DND-41 (cell line): ENCODE data around the gene LRP8.

ENCODE experiments used
- ATAC-seq: fragments of 200-7000 bp; cut with Tn5 transposase; 3 replicates; pipeline ENCODE4 v1.9.1; 2021; ENCODE audit warnings: low read depth; ENCODE audit not compliant: insufficient read depth
- DNase-seq: peaks from one replicate; pipeline ENCODE4 v3.0.0-alpha.2; 2020
- H2AFZ ChIP-seq: 2 replicates; pipeline ENCODE4 v1.6.0; 2012; ENCODE audit warnings: low read depth, low read length
- H3K27ac ChIP-seq: 2 replicates; pipeline ENCODE4 v1.5.1; 2012; ENCODE audit warnings: low read length, inconsistent platforms
- H3K27me3 ChIP-seq: fragments of 200-600 bp; sonication (generic); 2 replicates; pipeline ENCODE4 v1.6.0; 2012; ENCODE audit warnings: low read length, mild to moderate bottlenecking, inconsistent platforms; ENCODE audit not compliant: insufficient read depth, poor library complexity
- H3K36me3 ChIP-seq: 2 replicates; pipeline ENCODE4 v1.5.1; 2012; ENCODE audit warnings: low read length, inconsistent platforms; ENCODE audit not compliant: insufficient read depth
- H3K4me1 ChIP-seq: 2 replicates; pipeline ENCODE4 v1.5.1; 2012; ENCODE audit warnings: mild to moderate bottlenecking, low read length; ENCODE audit not compliant: insufficient read depth
- H3K4me2 ChIP-seq: 2 replicates; pipeline ENCODE4 v1.6.0; 2012; ENCODE audit warnings: mild to moderate bottlenecking, moderate library complexity, low read length, inconsistent platforms; ENCODE audit not compliant: insufficient read depth
- H3K4me3 ChIP-seq, 2 experiments: fragments of 200-600 bp in 1 of 2; shearing (Covaris generic) in 1 of 2; 2 replicates each; pipeline ENCODE4 v1.5.1; 2012 to 2016; ENCODE audit warnings: inconsistent platforms in 2 of 2, low read length in 2 of 2, mild to moderate bottlenecking in 2 of 2, low read depth in 1 of 2, moderate library complexity in 1 of 2
- H3K79me2 ChIP-seq: 2 replicates; pipeline ENCODE4 v1.6.0; 2012; ENCODE audit warnings: low read length, inconsistent platforms; ENCODE audit not compliant: insufficient read depth
- H3K9ac ChIP-seq: 2 replicates; pipeline ENCODE4 v1.6.0; 2012; ENCODE audit warnings: low read depth, mild to moderate bottlenecking, inconsistent platforms, low read length, moderate library complexity
- H3K9me3 ChIP-seq: 2 replicates; pipeline ENCODE4 v1.5.1; 2012; ENCODE audit warnings: low read length, moderate library complexity, mild to moderate bottlenecking, inconsistent platforms; ENCODE audit not compliant: insufficient read depth, severe bottlenecking
- H4K20me1 ChIP-seq: 2 replicates; pipeline ENCODE4 v1.6.0; 2012; ENCODE audit warnings: low read length; ENCODE audit not compliant: insufficient read depth
- EZH2 ChIP-seq: IDR thresholded peaks from 3 replicates; pipeline ENCODE4 v1.6.1; 2012; ENCODE audit warnings: borderline replicate concordance, low read depth, mild to moderate bottlenecking, moderate library complexity, low read length, inconsistent platforms; ENCODE audit not compliant: severe bottlenecking
- TF ChIP-seq, protein P1 (sequence below): IDR thresholded peaks from 2 replicates; pipeline ENCODE4 v1.5.1; 2012; ENCODE audit warnings: borderline replicate concordance, low read length, moderate library complexity, mild to moderate bottlenecking; ENCODE audit not compliant: poor library complexity, severe bottlenecking; ENCODE audit errors: extremely low read depth

LRP8 gene

DNA sequence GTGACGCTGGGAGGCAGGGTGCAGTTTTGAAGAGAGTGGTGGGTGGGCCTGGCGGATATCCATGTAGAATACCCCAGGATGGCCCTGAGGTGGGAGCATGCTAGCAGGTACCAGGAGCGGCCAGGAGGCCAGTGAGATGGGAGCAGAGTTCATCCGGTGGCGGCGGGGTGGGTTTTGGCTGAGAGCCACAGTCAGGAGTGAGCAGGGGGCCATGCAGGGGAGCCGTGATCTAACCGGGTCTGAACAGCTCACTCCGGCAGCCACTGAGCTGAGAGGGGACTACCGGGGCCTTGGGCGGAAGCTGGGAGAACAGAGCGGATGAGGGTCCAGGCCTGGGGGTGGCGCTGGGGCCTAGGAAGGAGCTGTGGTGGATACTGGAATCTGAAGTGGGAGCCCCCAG lies 47.6 kb upstream of the LRP8 start:
- H3K4me3 ChIP-seq = no peak overlapping the region
- no peak overlapping the region for H2AFZ ChIP-seq
- TF ChIP-seq, protein P1, sequence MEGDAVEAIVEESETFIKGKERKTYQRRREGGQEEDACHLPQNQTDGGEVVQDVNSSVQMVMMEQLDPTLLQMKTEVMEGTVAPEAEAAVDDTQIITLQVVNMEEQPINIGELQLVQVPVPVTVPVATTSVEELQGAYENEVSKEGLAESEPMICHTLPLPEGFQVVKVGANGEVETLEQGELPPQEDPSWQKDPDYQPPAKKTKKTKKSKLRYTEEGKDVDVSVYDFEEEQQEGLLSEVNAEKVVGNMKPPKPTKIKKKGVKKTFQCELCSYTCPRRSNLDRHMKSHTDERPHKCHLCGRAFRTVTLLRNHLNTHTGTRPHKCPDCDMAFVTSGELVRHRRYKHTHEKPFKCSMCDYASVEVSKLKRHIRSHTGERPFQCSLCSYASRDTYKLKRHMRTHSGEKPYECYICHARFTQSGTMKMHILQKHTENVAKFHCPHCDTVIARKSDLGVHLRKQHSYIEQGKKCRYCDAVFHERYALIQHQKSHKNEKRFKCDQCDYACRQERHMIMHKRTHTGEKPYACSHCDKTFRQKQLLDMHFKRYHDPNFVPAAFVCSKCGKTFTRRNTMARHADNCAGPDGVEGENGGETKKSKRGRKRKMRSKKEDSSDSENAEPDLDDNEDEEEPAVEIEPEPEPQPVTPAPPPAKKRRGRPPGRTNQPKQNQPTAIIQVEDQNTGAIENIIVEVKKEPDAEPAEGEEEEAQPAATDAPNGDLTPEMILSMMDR = no peak
- no peak for TF ChIP-seq EZH2
- DNase-seq (no peak), ATAC-seq (no peak)
- H3K4me1 ChIP-seq = no peaks in the 10 kb centered on the region
- no peaks in the 10 kb centered on the region for H3K9me3 ChIP-seq
- no peak overlapping the region for H3K4me2 ChIP-seq
- no peaks in the 10 kb centered on the region for H3K36me3 ChIP-seq
- no peak overlapping the region for H3K27ac ChIP-seq
- no peak overlapping the region for H3K9ac ChIP-seq
- no peaks in the 10 kb centered on the region for H3K79me2 ChIP-seq
- H3K27me3 ChIP-seq = peaks cover 4% of the 10 kb centered on the region
- peaks cover 3% of the 10 kb centered on the region; the same call in 1 of the 2 replicates for H4K20me1 ChIP-seq

DNA sequence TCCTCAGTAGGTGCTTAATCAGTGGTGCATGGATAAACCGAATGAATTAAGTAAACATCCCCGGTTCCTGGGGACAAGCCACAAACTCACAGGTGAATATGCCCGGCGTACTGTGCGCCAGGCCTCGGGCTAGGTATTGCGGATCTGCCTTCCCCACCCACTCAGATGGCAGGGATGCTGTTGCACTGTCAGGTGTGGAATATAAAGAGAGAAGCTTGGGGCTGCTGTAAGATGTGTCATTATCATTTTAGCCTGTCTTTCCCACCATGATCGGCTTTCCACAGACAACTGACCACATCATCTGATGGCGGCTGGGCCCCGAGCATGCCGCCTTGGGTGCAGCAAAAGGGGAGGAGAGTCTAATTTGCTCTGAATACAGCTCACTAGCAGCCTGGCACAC lies 45.4 kb upstream of the LRP8 start:
- H3K36me3 ChIP-seq = no peaks in the 10 kb centered on the region
- peaks cover 3% of the 10 kb centered on the region; the same call in 1 of the 2 replicates for H4K20me1 ChIP-seq
- no peaks in the 10 kb centered on the region for H3K79me2 ChIP-seq
- H3K27me3 ChIP-seq = no peaks in the 10 kb centered on the region
- no peak for DNase-seq
- no peak for ATAC-seq
- H3K4me2 ChIP-seq = no peak overlapping the region
- no peak overlapping the region for H2AFZ ChIP-seq
- peaks cover 7% of the 10 kb centered on the region for H3K4me1 ChIP-seq
- TF ChIP-seq EZH2 = no peak
- TF ChIP-seq, protein P1 = no peak
- no peak overlapping the region for H3K27ac ChIP-seq
- no peaks in the 10 kb centered on the region for H3K9me3 ChIP-seq
- H3K9ac ChIP-seq = no peak overlapping the region
- no peak overlapping the region for H3K4me3 ChIP-seq

DNA sequence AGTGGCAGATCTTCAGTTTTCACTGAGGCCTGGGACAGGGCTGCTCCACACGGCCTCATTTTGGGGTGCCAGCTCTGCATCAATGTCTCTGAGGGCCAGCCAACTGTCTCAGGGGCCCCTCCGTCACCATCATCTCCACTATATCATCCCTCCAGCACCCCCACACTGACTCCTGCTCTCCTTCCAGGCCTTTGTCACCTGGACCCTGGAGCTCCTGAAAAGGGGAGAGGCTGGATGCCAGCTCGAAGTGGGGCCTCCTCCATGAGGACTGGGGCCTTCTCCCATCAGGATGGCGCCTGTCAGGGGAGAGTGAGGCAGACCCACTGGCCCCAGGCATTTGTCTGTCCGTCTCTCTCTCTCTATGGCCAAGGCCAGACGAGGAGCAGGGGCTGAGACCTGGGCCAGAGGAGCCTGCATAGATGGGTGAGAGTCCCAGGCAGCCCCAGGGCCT lies 44.7 kb upstream of the LRP8 start:
- DNase-seq = no peak
- no peaks in the 10 kb centered on the region for H3K9me3 ChIP-seq
- no peak for ATAC-seq

More for the DNA sequence above, 44.7 kb upstream of the LRP8 start:
- H3K27me3 ChIP-seq = no peaks in the 10 kb centered on the region
- no peak overlapping the region for H2AFZ ChIP-seq
- H3K4me2 ChIP-seq = no peak overlapping the region
- no peak overlapping the region for H3K27ac ChIP-seq
- H4K20me1 ChIP-seq = peaks cover 1% of the 10 kb centered on the region; the same call in 1 of the 2 replicates
- no peaks in the 10 kb centered on the region for H3K36me3 ChIP-seq
- H3K79me2 ChIP-seq = no peaks in the 10 kb centered on the region
- H3K4me3 ChIP-seq = no peak overlapping the region
- H3K4me1 ChIP-seq = peaks cover 15% of the 10 kb centered on the region
- no peak for TF ChIP-seq EZH2
- TF ChIP-seq, protein P1 = no peak
- H3K9ac ChIP-seq = no peak overlapping the region
